GM13976 (cell line): Measurements from ENCODE around the gene AGXT.

Experiments
- DNase-seq: peaks from one replicate; pipeline ENCODE4 v3.0.0; 2012; ENCODE audit warnings: low spot score
- in situ Hi-C: fragments of 300-500 bp; cut with MboI; formaldehyde crosslinking; loops from one replicate; pipeline ENCODE4 v1.12.0; 2022; ENCODE audit warnings: low sequenced_read_pairs, mixed read lengths, inconsistent platforms; ENCODE audit not compliant: unreplicated experiment
- TF ChIP-seq, protein P1 (sequence below): IDR thresholded peaks from 2 replicates; pipeline ENCODE4 v1.5.1; 2012; ENCODE audit warnings: borderline replicate concordance, mild to moderate bottlenecking; ENCODE audit not compliant: insufficient read depth; ENCODE audit errors: extremely low read depth, missing control alignments, control extremely low read depth

AGXT gene

GRCh38 chr2:240895656-240896388 lies 27.2 kb downstream of the AGXT start, which contains the start of gene MAB21L4:
Gene MAB21L4, minus strand, starts transcription at chr2:240896156. Its CDS starts 159 bp downstream, at chr2:240895997.
- in situ Hi-C loops, result no loop called here
- no peak for DNase-seq
- TF ChIP-seq, protein P1, sequence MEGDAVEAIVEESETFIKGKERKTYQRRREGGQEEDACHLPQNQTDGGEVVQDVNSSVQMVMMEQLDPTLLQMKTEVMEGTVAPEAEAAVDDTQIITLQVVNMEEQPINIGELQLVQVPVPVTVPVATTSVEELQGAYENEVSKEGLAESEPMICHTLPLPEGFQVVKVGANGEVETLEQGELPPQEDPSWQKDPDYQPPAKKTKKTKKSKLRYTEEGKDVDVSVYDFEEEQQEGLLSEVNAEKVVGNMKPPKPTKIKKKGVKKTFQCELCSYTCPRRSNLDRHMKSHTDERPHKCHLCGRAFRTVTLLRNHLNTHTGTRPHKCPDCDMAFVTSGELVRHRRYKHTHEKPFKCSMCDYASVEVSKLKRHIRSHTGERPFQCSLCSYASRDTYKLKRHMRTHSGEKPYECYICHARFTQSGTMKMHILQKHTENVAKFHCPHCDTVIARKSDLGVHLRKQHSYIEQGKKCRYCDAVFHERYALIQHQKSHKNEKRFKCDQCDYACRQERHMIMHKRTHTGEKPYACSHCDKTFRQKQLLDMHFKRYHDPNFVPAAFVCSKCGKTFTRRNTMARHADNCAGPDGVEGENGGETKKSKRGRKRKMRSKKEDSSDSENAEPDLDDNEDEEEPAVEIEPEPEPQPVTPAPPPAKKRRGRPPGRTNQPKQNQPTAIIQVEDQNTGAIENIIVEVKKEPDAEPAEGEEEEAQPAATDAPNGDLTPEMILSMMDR, result no peak

GRCh38 chr2:240896394-240896793 lies 27.8 kb downstream of the AGXT start:
- in situ Hi-C loops, result no loop called here
- no peak for DNase-seq
- TF ChIP-seq, protein P1, result no peak

- in situ Hi-C loops, result no loop called here
- DNase-seq, result no peak
- TF ChIP-seq, protein P1, result no peak
These were observed 28.5 kb downstream of the AGXT start for GRCh38 chr2:240896871-240897692.

DNA sequence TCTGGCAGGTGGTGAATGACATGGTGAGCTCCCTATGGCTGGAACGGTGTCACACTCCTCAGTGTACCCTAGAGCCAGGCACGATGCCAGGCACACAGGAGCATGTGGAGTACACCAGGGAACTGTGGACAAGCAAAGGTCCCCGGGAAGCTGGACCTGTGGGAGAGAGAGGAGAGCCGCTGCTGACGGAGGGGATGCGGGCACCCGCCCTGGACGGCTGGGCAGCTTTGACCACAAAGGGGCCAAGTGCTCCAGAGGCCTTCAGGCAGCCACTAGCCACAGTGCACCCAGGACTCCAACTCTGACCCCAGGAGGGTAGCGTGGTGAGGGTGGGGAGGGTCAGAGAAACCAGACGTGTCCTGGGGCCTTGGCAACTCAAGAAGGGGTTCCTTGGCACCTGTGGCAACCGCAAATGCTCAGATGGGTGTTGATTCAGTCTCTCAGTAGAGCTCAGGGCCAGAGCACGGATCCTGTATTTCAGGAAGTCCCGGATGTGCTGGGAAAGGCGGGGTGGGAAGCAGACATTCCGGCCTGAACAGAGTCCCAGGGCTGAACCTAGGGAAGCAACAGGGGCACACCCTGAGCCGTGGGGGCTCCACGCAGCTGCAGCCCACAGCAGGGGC lies 29.6 kb downstream of the AGXT start:
- TF ChIP-seq, protein P1, result no peak
- in situ Hi-C loops, result no loop called here
- no peak for DNase-seq

DNA sequence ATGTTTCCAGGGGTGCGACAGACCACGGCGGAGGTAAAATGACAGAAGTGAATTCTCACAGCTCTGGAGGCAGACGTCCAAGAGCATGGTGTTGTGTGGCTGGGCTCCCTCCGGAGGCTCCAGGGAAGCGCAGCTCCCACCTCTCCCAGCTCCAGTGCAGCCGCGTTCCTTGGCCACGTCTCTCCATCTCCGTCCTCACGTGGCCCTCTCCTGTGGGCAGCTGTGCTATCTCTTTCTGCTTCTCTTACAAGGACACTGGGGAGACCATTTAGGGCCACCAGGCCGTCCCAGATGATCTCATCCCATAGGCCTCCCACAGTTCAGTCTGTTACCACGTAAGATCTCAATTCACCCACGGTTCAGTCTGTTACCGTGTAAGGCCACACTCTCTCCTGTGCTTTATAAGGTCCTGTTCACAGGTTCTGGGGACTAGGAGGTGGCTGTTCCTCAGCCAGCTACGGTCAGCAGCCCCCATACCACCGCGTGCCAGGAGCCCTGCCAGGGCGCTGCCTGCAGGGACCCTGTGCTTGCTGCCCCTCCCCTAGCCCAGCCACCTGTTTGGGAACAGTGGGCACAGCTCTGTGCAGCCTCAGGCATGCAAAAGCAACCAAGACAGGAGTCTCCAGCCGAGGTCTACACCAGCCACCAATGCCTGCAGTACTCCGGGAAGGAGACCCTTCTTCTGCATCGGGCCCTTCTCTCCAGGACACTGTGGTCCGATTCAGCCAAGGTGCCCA lies 30.3 kb downstream of the AGXT start:
- in situ Hi-C loops, result no loop called here
- TF ChIP-seq, protein P1, result no peak
- DNase-seq, result no peak

GRCh38 chr2:240899468-240899865 lies 30.8 kb downstream of the AGXT start:
- TF ChIP-seq, protein P1, result no peak
- in situ Hi-C loops, result no loop called here
- DNase-seq, result no peak
